ENCODE measurements around the gene SFRP5.

SFRP5 gene

DNA sequence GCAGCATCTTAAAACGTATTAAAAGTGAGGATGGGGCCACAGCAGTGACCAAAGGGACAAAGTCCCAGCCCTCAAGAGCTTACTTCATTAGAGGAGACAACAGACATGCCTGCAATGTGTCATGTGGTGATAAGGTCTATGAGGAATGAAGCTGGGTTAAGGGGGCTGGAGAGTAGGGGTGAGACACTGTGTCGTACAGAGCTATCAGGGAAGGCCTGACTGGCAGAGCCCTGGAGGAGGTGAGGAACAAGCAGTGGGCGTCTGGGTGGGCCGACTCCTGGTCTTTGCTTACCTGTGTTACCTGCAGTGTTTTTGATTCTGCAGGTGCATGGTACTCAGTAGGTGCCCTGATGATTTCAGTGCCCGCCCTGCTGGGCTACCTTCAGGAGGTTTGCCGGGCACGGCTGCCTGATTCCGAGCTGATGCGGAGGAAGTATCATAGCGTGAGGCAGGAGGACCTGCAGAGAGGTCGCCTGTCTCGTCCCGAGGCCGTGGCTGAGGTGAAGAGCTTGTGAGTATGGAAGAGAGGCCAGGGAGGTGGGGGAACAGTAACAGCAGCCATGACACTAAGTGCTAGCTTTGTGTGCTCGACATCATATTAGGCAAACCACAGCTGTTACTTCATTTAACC, 27.3 kb downstream of the SFRP5 start:
- peaks cover 46% of the 10 kb centered on the region for H3K36me3 Mint-ChIP-seq (ENCODE audit: low read depth)
- no peak overlapping the region for H3K4me3 Mint-ChIP-seq
- H3K27ac Mint-ChIP-seq: no peak overlapping the region
- H3K9me3 Mint-ChIP-seq: no peaks in the 10 kb centered on the region
- H3K27me3 Mint-ChIP-seq (ENCODE audit: low read depth): no peaks in the 10 kb centered on the region
- H3K4me1 Mint-ChIP-seq: peaks cover 2% of the 10 kb centered on the region
- no peak for TF ChIP-seq CTCF (IDR thresholded peaks at IDR 0.05; ENCODE audit: unreplicated experiment in 3 of 3)

GRCh38 chr10:97743169-97743943, 28.4 kb downstream of the SFRP5 start:
- TF ChIP-seq CTCF (IDR thresholded peaks at IDR 0.05; ENCODE audit: unreplicated experiment in 3 of 3): no peak
- Mint-ChIP-seq H3K4me3 (peak overlapping the region in 1 of 3 experiments; percentile 14), H3K36me3 (ENCODE audit: low read depth) (peaks cover 43% of the 10 kb centered on the region), H3K4me1 (peaks cover 5% of the 10 kb centered on the region), H3K27ac (peak overlapping the region in 1 of 3 experiments; percentile 37), H3K9me3 (no peaks in the 10 kb centered on the region), H3K27me3 (ENCODE audit: low read depth) (no peaks in the 10 kb centered on the region)

DNA sequence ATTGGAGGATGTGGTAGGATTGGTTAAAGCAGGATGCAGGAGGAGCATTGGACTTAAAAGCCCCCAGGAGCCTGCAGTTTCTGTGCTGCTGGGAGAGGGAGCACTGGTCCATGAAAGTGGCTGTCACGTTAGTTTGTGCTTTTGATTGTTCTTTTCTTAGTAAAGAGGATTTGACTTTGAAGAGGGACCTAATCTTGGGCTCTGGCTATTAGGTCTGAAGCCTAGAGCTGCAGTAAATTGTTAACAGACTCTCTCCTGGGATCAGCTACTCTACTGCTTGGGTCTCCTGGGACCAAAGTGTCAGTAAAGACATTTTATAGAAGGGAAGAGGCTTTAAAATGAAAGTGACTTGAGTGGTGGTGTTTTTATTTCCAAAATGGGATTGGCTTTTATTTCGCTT, 31.2 kb downstream of the SFRP5 start:
- H3K4me3 Mint-ChIP-seq: peak overlapping the region in 2 of 3 experiments; percentile 0 to 52
- H3K9me3 Mint-ChIP-seq: no peaks in the 10 kb centered on the region
- H3K27ac Mint-ChIP-seq: peak overlapping the region in 1 of 3 experiments; percentile 29
- H3K27me3 Mint-ChIP-seq (ENCODE audit: low read depth): peaks cover 12% of the 10 kb centered on the region
- H3K4me1 Mint-ChIP-seq: peaks cover 21% of the 10 kb centered on the region
- H3K36me3 Mint-ChIP-seq (ENCODE audit: low read depth): peaks cover 33% of the 10 kb centered on the region
- no peak for TF ChIP-seq CTCF (IDR thresholded peaks at IDR 0.05; ENCODE audit: unreplicated experiment in 3 of 3)

DNA sequence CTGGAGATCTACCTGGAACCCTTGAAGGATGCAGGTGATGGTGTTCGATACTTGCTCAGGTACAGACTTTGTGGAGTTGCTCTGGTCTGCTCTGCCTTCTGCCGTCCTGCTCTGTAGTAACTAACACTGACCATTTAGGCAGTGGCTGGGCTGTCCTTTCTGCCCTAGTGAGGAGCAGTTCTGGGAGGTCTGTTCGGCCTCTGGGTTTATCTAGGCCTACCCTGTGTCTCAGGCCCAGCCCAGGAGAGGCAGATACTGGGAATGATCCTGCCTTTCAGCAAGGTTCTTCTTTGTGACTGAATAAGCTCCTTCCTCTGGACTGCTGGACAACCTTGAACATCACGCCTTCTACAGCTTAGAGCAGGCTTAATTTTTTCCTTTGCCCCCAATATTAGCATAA, 33.2 kb downstream of the SFRP5 start:
- H3K4me3 Mint-ChIP-seq: peak overlapping the region; percentile 95 to 98 (median 95)

DNA sequence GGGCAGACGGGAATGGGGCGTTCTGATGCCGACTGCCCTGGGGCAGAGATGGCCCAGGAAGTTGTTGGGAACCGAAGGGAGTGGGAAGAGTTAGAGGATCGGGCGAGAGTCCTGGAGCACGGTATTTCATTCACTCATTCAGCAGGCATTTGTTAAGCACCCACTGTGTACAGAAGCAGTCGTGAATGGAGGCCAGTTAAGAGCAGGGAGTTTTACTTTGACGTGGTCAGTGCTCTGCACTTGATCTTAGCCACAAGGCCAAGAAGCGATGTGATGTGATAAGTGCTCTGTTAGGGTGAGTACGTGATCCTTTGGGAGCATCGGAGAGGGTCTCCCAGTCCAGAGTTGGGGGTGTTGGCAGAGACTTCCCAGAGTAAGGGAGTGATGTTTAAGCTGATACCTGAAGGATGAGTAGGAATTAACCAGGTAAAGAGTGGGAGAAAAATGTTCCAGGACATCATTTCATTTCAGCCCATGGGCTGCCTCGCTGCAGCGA, 34.0 kb downstream of the SFRP5 start:
- Mint-ChIP-seq H3K4me1 (peaks cover 21% of the 10 kb centered on the region), H3K4me3 (peak overlapping the region; percentile 95 to 98 (median 95)), H3K27me3 (ENCODE audit: low read depth) (peaks cover 17% of the 10 kb centered on the region), H3K36me3 (ENCODE audit: low read depth) (peaks cover 19% of the 10 kb centered on the region), H3K27ac (peak overlapping the region; percentile 4 to 66 (median 48)), H3K9me3 (no peaks in the 10 kb centered on the region)
- TF ChIP-seq CTCF (IDR thresholded peaks at IDR 0.05; ENCODE audit: unreplicated experiment in 3 of 3): no peak

More for the DNA sequence above, 33.2 kb downstream of the SFRP5 start:
- H3K27me3 Mint-ChIP-seq (ENCODE audit: low read depth): peaks cover 17% of the 10 kb centered on the region
- TF ChIP-seq CTCF (IDR thresholded peaks at IDR 0.05; ENCODE audit: unreplicated experiment in 3 of 3): no peak
- no peak overlapping the region for H3K27ac Mint-ChIP-seq
- peaks cover 21% of the 10 kb centered on the region for H3K4me1 Mint-ChIP-seq
- no peaks in the 10 kb centered on the region for H3K9me3 Mint-ChIP-seq
- peaks cover 21% of the 10 kb centered on the region for H3K36me3 Mint-ChIP-seq (ENCODE audit: low read depth)

Data from nephron (organoid).